Measurements from ENCODE around the gene GNAS-AS1. TPM values are rescaled to one million over a fixed set of nuclear protein-coding genes. Genes with fewer than 3 reads are reported as not detected.

The GNAS-AS1 gene
- total and polyA plus RNA-seq, 2 experiments from 2014 or later = 12.3 to 15.0 TPM

DNA sequence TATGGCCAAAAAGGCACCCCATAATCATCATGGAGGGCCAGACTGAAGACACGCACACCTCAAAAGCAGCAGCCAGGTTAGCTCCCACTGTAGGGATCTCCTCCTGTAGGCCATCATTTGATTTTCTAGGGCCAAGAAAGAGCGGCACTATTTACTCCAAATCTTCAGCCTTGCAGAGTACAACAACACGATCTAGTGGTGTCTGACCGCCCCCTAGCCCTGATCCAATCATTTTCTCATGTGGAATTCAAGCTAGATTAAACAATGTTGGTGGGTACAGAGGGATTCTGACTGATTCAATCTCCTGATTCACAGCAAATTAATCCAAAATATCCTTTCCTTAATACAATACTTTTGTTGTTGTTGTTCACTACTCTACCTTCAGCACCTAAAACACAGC lies 12.5 kb downstream of the GNAS-AS1 start:
- Histone ChIP-seq H3K27ac (ENCODE audit: low read depth) (no peak overlapping the region), H3K27me3 (ENCODE audit: insufficient read depth) (peaks cover 23% of the 10 kb centered on the region), H3K4me2 (no peak overlapping the region), H2AFZ (no peak overlapping the region), H4K20me1 (replicated peaks; ENCODE audit: insufficient read depth) (peaks cover 24% of the 10 kb centered on the region), H3K4me3 (no peak overlapping the region), H3F3A (replicated peaks; ENCODE audit: low read depth) (peaks cover 6% of the 10 kb centered on the region; the same call in 1 of the 2 replicates), H3K4me1 (ENCODE audit: insufficient read depth) (peaks cover 18% of the 10 kb centered on the region), H3K36me3 (ENCODE audit: insufficient read depth) (peaks cover 34% of the 10 kb centered on the region), H3K9me2 (ENCODE audit: insufficient read depth) (no peaks in the 10 kb centered on the region), H3K79me2 (replicated peaks; ENCODE audit: insufficient read depth) (peaks cover 97% of the 10 kb centered on the region)
- no peak for ATAC-seq
- Mint-ChIP-seq H3K9me3 (no peaks in the 10 kb centered on the region), H3K36me3 (ENCODE audit: low read depth) (peaks cover 93% of the 10 kb centered on the region), H3K27ac (no peak overlapping the region), H3K4me3 (no peak overlapping the region), H3K4me1 (peaks cover 58% of the 10 kb centered on the region), H3K27me3 (ENCODE audit: insufficient read depth, low read depth, poor library complexity) (peaks cover 16% of the 10 kb centered on the region)
- TF ChIP-seq, protein P1, sequence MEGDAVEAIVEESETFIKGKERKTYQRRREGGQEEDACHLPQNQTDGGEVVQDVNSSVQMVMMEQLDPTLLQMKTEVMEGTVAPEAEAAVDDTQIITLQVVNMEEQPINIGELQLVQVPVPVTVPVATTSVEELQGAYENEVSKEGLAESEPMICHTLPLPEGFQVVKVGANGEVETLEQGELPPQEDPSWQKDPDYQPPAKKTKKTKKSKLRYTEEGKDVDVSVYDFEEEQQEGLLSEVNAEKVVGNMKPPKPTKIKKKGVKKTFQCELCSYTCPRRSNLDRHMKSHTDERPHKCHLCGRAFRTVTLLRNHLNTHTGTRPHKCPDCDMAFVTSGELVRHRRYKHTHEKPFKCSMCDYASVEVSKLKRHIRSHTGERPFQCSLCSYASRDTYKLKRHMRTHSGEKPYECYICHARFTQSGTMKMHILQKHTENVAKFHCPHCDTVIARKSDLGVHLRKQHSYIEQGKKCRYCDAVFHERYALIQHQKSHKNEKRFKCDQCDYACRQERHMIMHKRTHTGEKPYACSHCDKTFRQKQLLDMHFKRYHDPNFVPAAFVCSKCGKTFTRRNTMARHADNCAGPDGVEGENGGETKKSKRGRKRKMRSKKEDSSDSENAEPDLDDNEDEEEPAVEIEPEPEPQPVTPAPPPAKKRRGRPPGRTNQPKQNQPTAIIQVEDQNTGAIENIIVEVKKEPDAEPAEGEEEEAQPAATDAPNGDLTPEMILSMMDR (conservative IDR thresholded peaks at IDR 0.05; ENCODE audit: low read depth in 2 of 2) = peak; percentile 27 to 57; a peak in 3 of 4 replicates
- TF ChIP-seq EZH2 (IDR thresholded peaks at IDR 0.05; ENCODE audit: low read depth, unreplicated experiment) = no peak
- DNase-seq (ENCODE audit: low spot score) = no peak

DNA sequence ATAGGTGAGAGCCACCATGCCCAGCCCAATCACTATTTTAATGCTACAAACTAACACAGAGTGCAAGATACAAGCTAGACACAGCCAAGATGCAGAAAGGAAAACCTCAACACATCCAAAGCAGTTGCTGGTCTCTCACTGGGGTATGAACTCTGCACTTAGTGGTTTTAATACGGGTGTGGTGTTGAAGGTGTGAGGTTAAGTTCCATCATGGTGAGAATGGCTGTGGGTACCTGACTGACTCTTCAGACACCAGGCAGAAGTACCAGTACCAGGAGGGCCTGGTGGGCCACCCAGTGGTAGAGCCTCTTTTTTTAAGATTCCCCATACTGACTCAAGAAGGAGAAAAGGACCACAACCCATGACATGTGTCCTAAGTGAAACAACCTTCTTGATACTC lies 13.0 kb downstream of the GNAS-AS1 start:
- Histone ChIP-seq H3K27me3 (ENCODE audit: insufficient read depth) (peaks cover 23% of the 10 kb centered on the region), H3F3A (replicated peaks; ENCODE audit: low read depth) (peaks cover 6% of the 10 kb centered on the region; the same call in 1 of the 2 replicates), H3K4me3 (no peak overlapping the region), H3K27ac (ENCODE audit: low read depth) (no peak overlapping the region), H4K20me1 (replicated peaks; ENCODE audit: insufficient read depth) (peaks cover 27% of the 10 kb centered on the region), H3K79me2 (replicated peaks; ENCODE audit: insufficient read depth) (peaks cover 100% of the 10 kb centered on the region), H3K4me2 (no peak overlapping the region), H3K36me3 (ENCODE audit: insufficient read depth) (peaks cover 35% of the 10 kb centered on the region), H3K4me1 (ENCODE audit: insufficient read depth) (peaks cover 18% of the 10 kb centered on the region), H2AFZ (no peak overlapping the region), H3K9me2 (ENCODE audit: insufficient read depth) (no peaks in the 10 kb centered on the region)
- no peaks in the 10 kb centered on the region for H3K9me3 Mint-ChIP-seq
- H3K27ac Mint-ChIP-seq = no peak overlapping the region
- TF ChIP-seq NANOG (IDR thresholded peaks at IDR 0.05; ENCODE audit: borderline replicate concordance) (no peak), EZH2phosphoT487 (IDR thresholded peaks at IDR 0.05; ENCODE audit: unreplicated experiment) (no peak), JUNB (IDR thresholded peaks at IDR 0.05; ENCODE audit: unreplicated experiment) (no peak)
- TF ChIP-seq, protein P1 (conservative IDR thresholded peaks at IDR 0.05; ENCODE audit: low read depth in 2 of 2) = 0 out of 4 replicates have a peak, but pooled peaks of 1 of the 2 experiments have one; percentile 3
- peaks cover 16% of the 10 kb centered on the region for H3K27me3 Mint-ChIP-seq (ENCODE audit: insufficient read depth, low read depth, poor library complexity)
- H3K36me3 Mint-ChIP-seq (ENCODE audit: low read depth) = peaks cover 95% of the 10 kb centered on the region
- H3K4me3 Mint-ChIP-seq = no peak overlapping the region
- DNase-seq (ENCODE audit: low spot score) (no peak), ATAC-seq (no peak)
- H3K4me1 Mint-ChIP-seq = peaks cover 55% of the 10 kb centered on the region
